Measurements from ENCODE around the gene OSBPL2. TPM values are rescaled to one million over a fixed set of nuclear protein-coding genes. Genes with fewer than 3 reads are reported as not detected.

OSBPL2 gene
- total and polyA plus RNA-seq, 2 donors (not counting 3 experiments of a cell fraction or from before 2014, with no cell fraction given) = 13.1 to 33.0 TPM

- H4K20me1 ChIP-seq (replicated peaks; ENCODE audit: control insufficient read depth, extremely low read depth, insufficient read depth, low read length) = no peaks in the 10 kb centered on the region
- H3K4me3 ChIP-seq (replicated peaks in 1 of 3; ENCODE audit: insufficient read depth in 1 of 3, low read depth in 1 of 3, low read length in 3 of 3) = no peak overlapping the region
- ChIA-PET CTCF (no interaction called here), POLR2A (no interaction called here)
- H3K27ac ChIP-seq (ENCODE audit: insufficient read depth, low read depth, low read length) = no peak overlapping the region
- dilution Hi-C loops (cut with MboI; ENCODE audit: extremely low pct_ligation_motif_present, low sequenced_read_pairs) (no loop called here), intact Hi-C loops (cut with micrococcal nuclease) (loop anchor here (10.0 kb wide), 1 partner anchor 252 kb away; no protein-coding TSS in a partner anchor)
- no peaks in the 10 kb centered on the region for H3K27me3 ChIP-seq (ENCODE audit: control insufficient read depth in 2 of 2, insufficient read depth in 2 of 2, low read length in 2 of 2)
- H3K4me1 ChIP-seq (ENCODE audit: control insufficient read depth, extremely low read depth, insufficient read depth, low read length) = no peaks in the 10 kb centered on the region
- H3K9me1 ChIP-seq (replicated peaks; ENCODE audit: control insufficient read depth, extremely low read depth, insufficient read depth, low read length) = no peaks in the 10 kb centered on the region
- H3K9me3 ChIP-seq (replicated peaks; ENCODE audit: control insufficient read depth, insufficient read depth, low read length) = no peaks in the 10 kb centered on the region
- H2AFZ ChIP-seq (ENCODE audit: low read depth, low read length) = no peak overlapping the region
- peaks cover 6 to 24% of the 10 kb centered on the region in 2 experiments for H3K36me3 ChIP-seq (ENCODE audit: control insufficient read depth in 2 of 2, extremely low read depth in 1 of 2, insufficient read depth in 2 of 2, low read length in 2 of 2)
- no TSS peak for BruUV-seq (replicated peaks)
- FAIRE-seq (no peak), DNase-seq (ENCODE audit: low read depth, low spot score) (no peak)
- no peak for TF ChIP-seq EZH2 (IDR thresholded peaks at IDR 0.05; ENCODE audit: borderline replicate concordance, low read depth, low read length, severe bottlenecking)
- TF ChIP-seq MYC (IDR thresholded peaks at IDR 0.05; ENCODE audit: low read depth, low read length) = no peak
- TF ChIP-seq CTCF (IDR thresholded peaks at IDR 0.05; ENCODE audit: extremely low read depth in 1 of 2, insufficient read depth in 1 of 2, low read depth in 1 of 2, low read length in 2 of 2) = no peak
- TF ChIP-seq, protein P1, sequence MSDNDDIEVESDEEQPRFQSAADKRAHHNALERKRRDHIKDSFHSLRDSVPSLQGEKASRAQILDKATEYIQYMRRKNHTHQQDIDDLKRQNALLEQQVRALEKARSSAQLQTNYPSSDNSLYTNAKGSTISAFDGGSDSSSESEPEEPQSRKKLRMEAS (IDR thresholded peaks at IDR 0.05; ENCODE audit: insufficient read depth, insufficient read length) = no peak
- no peak for TF ChIP-seq POLR2A (IDR thresholded peaks at IDR 0.05; ENCODE audit: low read depth, low read length)
- H3K4me2 ChIP-seq (ENCODE audit: insufficient read depth, low read length) = no peak overlapping the region
- H3K79me2 ChIP-seq (ENCODE audit: control insufficient read depth, insufficient read depth, low read length) = no peaks in the 10 kb centered on the region
- H3K9ac ChIP-seq (replicated peaks; ENCODE audit: extremely low read depth, insufficient read depth, low read length) = no peak overlapping the region
Measured at GRCh38 chr20:62266340-62266739, 28.0 kb downstream of the OSBPL2 start.

DNA sequence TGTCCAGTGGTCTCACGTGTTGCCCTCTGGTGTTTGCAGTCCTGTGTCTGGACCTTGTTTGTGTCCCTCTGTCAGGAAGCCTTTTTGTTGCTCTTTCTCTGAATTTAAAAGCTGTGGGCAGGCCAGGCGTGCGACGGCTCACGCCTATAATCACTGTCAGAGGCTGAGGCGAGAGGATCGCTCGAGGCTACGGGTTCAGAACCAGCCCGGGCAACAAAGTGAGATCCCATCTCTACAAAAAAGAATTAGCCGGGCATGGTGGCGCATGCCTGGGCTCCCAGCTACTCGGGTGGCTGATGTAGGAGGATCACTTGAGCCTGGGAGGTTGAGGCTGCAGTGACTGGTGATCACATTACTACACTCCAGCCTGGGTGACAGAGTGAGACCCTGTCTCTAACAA, 28.5 kb downstream of the OSBPL2 start:
- intact Hi-C loops (cut with micrococcal nuclease) (loop anchor here (10.0 kb wide), 1 partner anchor 252 kb away; no protein-coding TSS in a partner anchor), dilution Hi-C loops (cut with MboI; ENCODE audit: extremely low pct_ligation_motif_present, low sequenced_read_pairs) (no loop called here)
- no peak overlapping the region for H3K4me2 ChIP-seq (ENCODE audit: insufficient read depth, low read length)
- ChIA-PET CTCF (no interaction called here), POLR2A (no interaction called here)
- H3K4me1 ChIP-seq (ENCODE audit: control insufficient read depth, extremely low read depth, insufficient read depth, low read length) = no peaks in the 10 kb centered on the region
- TF ChIP-seq POLR2AphosphoS5 (IDR thresholded peaks at IDR 0.05; ENCODE audit: insufficient read depth, low read depth, low read length) = no peak
- no peak for TF ChIP-seq JUN (IDR thresholded peaks at IDR 0.05; ENCODE audit: borderline replicate concordance, insufficient read depth, insufficient read length, low read depth)
- TF ChIP-seq EZH2 (IDR thresholded peaks at IDR 0.05; ENCODE audit: borderline replicate concordance, low read depth, low read length, severe bottlenecking) = no peak
- TF ChIP-seq, protein P1 (IDR thresholded peaks at IDR 0.05; ENCODE audit: insufficient read depth, insufficient read length) = no peak
- no peak for TF ChIP-seq POLR2A (IDR thresholded peaks at IDR 0.05; ENCODE audit: low read depth, low read length)
- TF ChIP-seq GATA2 (IDR thresholded peaks at IDR 0.05; ENCODE audit: insufficient read depth, insufficient read length, low read depth, low read length) = no peak
- TF ChIP-seq FOS (IDR thresholded peaks at IDR 0.05; ENCODE audit: borderline replicate concordance, insufficient read depth, low read length) = no peak
- TF ChIP-seq MYC (IDR thresholded peaks at IDR 0.05; ENCODE audit: low read depth, low read length) = no peak
- DNase-seq (ENCODE audit: low read depth, low spot score) = no peak
- H3K9me3 ChIP-seq (replicated peaks; ENCODE audit: control insufficient read depth, insufficient read depth, low read length) = no peaks in the 10 kb centered on the region
- no peaks in the 10 kb centered on the region for H3K79me2 ChIP-seq (ENCODE audit: control insufficient read depth, insufficient read depth, low read length)
- H3K9ac ChIP-seq (replicated peaks; ENCODE audit: extremely low read depth, insufficient read depth, low read length) = no peak overlapping the region
- H3K9me1 ChIP-seq (replicated peaks; ENCODE audit: control insufficient read depth, extremely low read depth, insufficient read depth, low read length) = no peaks in the 10 kb centered on the region
- no TSS peak for BruUV-seq (replicated peaks)
- H3K27me3 ChIP-seq (ENCODE audit: control insufficient read depth in 2 of 2, insufficient read depth in 2 of 2, low read length in 2 of 2) = no peaks in the 10 kb centered on the region
- H2AFZ ChIP-seq (ENCODE audit: low read depth, low read length) = no peak overlapping the region
- peaks cover 6 to 21% of the 10 kb centered on the region in 2 experiments for H3K36me3 ChIP-seq (ENCODE audit: control insufficient read depth in 2 of 2, extremely low read depth in 1 of 2, insufficient read depth in 2 of 2, low read length in 2 of 2)
- no peaks in the 10 kb centered on the region for H4K20me1 ChIP-seq (replicated peaks; ENCODE audit: control insufficient read depth, extremely low read depth, insufficient read depth, low read length)
- H3K4me3 ChIP-seq (replicated peaks in 1 of 3; ENCODE audit: insufficient read depth in 1 of 3, low read depth in 1 of 3, low read length in 3 of 3) = no peak overlapping the region
- no peak for FAIRE-seq
- H3K27ac ChIP-seq (ENCODE audit: insufficient read depth, low read depth, low read length) = no peak overlapping the region

Measured in endothelial cell of umbilical vein (primary cell).